Thoracic aorta (tissue), 2 donors: ENCODE data around the gene VWA2. TPM values are rescaled to one million over a fixed set of nuclear protein-coding genes. Genes with fewer than 3 reads are reported as not detected.

Experiments
- ATAC-seq: fragments of 150-250 bp; one replicate; pipeline ENCODE4 v1.8.0; 2017; ENCODE audit warnings: low read depth; ENCODE audit not compliant: insufficient number of reproducible peaks, low FRiP score
- DNase-seq: peaks from one replicate; pipeline ENCODE4 v3.0.0-alpha.2; 2020; ENCODE audit warnings: low spot score
- H3K27ac ChIP-seq, 2 donors: fragments of 200-600 bp; sonication (generic); 1 replicate in 1 of 2; 2 replicates in 1 of 2; pipeline ENCODE4 v1.5.1; 2016; ENCODE audit warnings: mild to moderate bottlenecking in 2 of 2, moderate library complexity in 2 of 2
- H3K27me3 ChIP-seq: fragments of 200-600 bp; sonication (generic); replicated peaks from 2 replicates; pipeline ENCODE4 v1.6.0; 2016; ENCODE audit warnings: mild to moderate bottlenecking; ENCODE audit not compliant: insufficient read depth
- H3K36me3 ChIP-seq: fragments of 200-600 bp; sonication (generic); one replicate; pipeline ENCODE4 v1.5.1; 2016
- H3K4me1 ChIP-seq, 2 donors: fragments of 200-600 bp; sonication (generic); 1 replicate in 1 of 2; 2 replicates in 1 of 2; pipeline versions ENCODE4 v1.5.1 to v1.6.0; 2016; ENCODE audit warnings: low read depth in 2 of 2, mild to moderate bottlenecking in 1 of 2; ENCODE audit not compliant: control insufficient read depth in 1 of 2
- H3K4me3 ChIP-seq: fragments of 200-600 bp; sonication (generic); 2 replicates; pipeline ENCODE4 v1.5.1; 2016; ENCODE audit warnings: mild to moderate bottlenecking
- H3K9me3 ChIP-seq: fragments of 200-600 bp; sonication (generic); 2 replicates; pipeline ENCODE4 v1.5.1; 2016
- CTCF ChIP-seq: fragments of 200-600 bp; sonication (generic); IDR thresholded peaks from one replicate; pipeline ENCODE4 v1.5.1; 2019; ENCODE audit warnings: antibody characterized with exemption
- total RNA-seq, 2 donors: library from RNA; depleted of rRNA; stranded (reverse); fragments of >200 nt; gene quantifications; one replicate each; pipeline versions ENCODE4 v1.1.0 to v1.2.3, GENCODE V29; 2016

Gene VWA2
- total RNA-seq, 2 donors from 2014 or later = 0.28 TPM; not detected in 1

- Histone ChIP-seq H3K4me3 (no peak overlapping the region), H3K4me1 (no peaks in the 10 kb centered on the region), H3K27me3 (no peaks in the 10 kb centered on the region), H3K36me3 (no peaks in the 10 kb centered on the region), H3K27ac (no peak overlapping the region), H3K9me3 (no peaks in the 10 kb centered on the region)
- no peak for DNase-seq
- no peak for TF ChIP-seq CTCF
- ATAC-seq = no peak
These were observed 36.2 kb upstream of the VWA2 start for GRCh38 chr10:114202812-114203211.

- no peak for ATAC-seq
- no peak for DNase-seq
- no peak for TF ChIP-seq CTCF
These were observed 32.2 kb upstream of the VWA2 start for GRCh38 chr10:114206902-114207301.

DNA sequence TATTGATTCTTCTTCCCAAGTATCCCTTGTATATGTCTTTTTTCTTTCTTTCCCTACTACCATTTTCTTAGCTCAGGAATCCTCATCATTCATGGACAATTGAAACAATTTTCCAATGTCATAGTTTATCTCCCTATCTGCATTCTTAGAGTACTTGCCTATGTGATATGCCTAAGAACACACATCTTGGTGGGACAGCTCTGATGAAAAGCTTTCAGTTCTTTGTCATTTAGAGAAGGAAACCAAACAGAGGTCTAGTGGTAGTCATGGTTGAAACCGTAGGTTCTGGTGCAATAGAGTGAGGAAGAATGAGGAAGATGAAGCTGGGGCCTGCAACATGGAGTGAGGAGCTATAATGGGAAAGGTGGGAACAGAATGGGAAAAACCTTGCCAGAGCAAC, 31.7 kb upstream of the VWA2 start:
- TF ChIP-seq CTCF = no peak
- DNase-seq (no peak), ATAC-seq (no peak)
- Histone ChIP-seq H3K36me3 (no peaks in the 10 kb centered on the region), H3K4me3 (no peak overlapping the region), H3K27me3 (no peaks in the 10 kb centered on the region), H3K4me1 (no peaks in the 10 kb centered on the region), H3K27ac (no peak overlapping the region), H3K9me3 (no peaks in the 10 kb centered on the region)

More at GRCh38 chr10:114206902-114207301, 32.2 kb upstream of the VWA2 start:
- Histone ChIP-seq H3K4me3 (no peak overlapping the region), H3K27me3 (no peaks in the 10 kb centered on the region), H3K36me3 (no peaks in the 10 kb centered on the region), H3K27ac (no peak overlapping the region), H3K9me3 (no peaks in the 10 kb centered on the region), H3K4me1 (no peaks in the 10 kb centered on the region)

DNA sequence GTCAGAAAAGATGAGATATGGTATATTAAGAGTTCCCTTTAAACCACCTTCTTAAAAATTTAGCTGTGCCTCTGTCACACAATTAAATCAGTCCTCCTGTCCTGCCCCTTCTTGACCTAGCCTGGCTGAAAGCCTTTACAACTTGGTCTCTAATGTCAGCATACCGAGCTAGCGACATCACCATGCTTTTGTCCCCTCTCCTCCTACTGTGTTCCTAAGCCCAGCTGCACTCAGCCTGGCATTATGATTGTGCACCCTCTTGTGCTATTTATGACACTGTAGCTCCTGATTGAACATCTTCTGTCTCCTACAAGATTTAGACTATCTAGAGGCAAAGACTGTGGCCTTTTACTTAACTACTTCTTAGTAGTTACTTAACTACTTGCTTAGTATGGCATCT, 30.7 kb upstream of the VWA2 start:
- ATAC-seq = no peak
- H3K4me3 ChIP-seq = no peak overlapping the region

DNA sequence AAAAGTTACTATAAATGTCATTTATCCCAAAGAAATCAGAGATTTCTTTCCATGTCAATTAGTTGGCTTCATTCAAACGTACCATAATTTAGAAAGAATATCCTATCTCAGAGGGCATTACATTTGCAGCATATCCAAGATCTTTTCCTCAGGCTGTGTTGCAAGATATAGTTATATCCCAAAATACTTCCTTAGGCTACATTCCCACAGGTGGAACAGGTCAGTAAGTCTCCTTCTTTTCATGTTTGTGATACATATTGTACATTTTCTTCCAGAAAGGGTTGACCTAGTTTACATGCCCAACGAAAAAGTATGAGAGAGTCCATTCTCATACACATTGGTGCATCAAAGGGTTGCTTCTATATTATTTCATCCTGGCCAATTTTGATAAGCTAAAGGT, 26.9 kb upstream of the VWA2 start:
- Histone ChIP-seq H3K4me3 (no peak overlapping the region), H3K27ac (no peak overlapping the region), H3K9me3 (no peaks in the 10 kb centered on the region), H3K36me3 (no peaks in the 10 kb centered on the region), H3K27me3 (no peaks in the 10 kb centered on the region), H3K4me1 (no peaks in the 10 kb centered on the region)
- DNase-seq (no peak), ATAC-seq (no peak)
- no peak for TF ChIP-seq CTCF

More for the DNA sequence above, 30.7 kb upstream of the VWA2 start:
- no peaks in the 10 kb centered on the region for H3K9me3 ChIP-seq
- DNase-seq = no peak
- no peaks in the 10 kb centered on the region for H3K4me1 ChIP-seq
- H3K27me3 ChIP-seq = no peaks in the 10 kb centered on the region
- H3K27ac ChIP-seq = no peak overlapping the region
- H3K36me3 ChIP-seq = no peaks in the 10 kb centered on the region
- no peak for TF ChIP-seq CTCF
